A673 (cell line): ENCODE data around the gene KISS1. TPM values are rescaled to one million over a fixed set of nuclear protein-coding genes. Genes with fewer than 3 reads are reported as not detected.

Source experiments
- BruUV-seq: library from RNA; stranded (reverse); fragments of 400-500 nt; replicated peaks from 2 replicates; lab custom pipeline; 2021; lab: Mats Ljungman, UMichigan
- CTCF ChIA-PET: fragments of 300-600 bp; sonication (Branson Sonifier 250); formaldehyde crosslinking; loops from one replicate; lab custom pipeline; 2022; ENCODE audit warnings: antibody characterized with exemption; lab: Charles Lee
- POLR2A ChIA-PET: fragments of 300-600 bp; sonication (Branson Sonifier 250); formaldehyde crosslinking; loops from one replicate; lab custom pipeline; 2022; ENCODE audit warnings: antibody characterized with exemption; ENCODE audit not compliant: low non-redundant PET; lab: Charles Lee
- DNase-seq: peaks from one replicate; pipeline ENCODE4 v3.0.0-alpha.2; 2015; ENCODE audit warnings: low spot score
- H3K27ac ChIP-seq: fragments of 200-600 bp; sonication (generic); 2 replicates; pipeline ENCODE4 v1.5.1; 2016; ENCODE audit warnings: mixed run types, low read depth, mild to moderate bottlenecking, mixed read lengths, antibody characterized with exemption, low read length; ENCODE audit not compliant: poor library complexity, severe bottlenecking
- H3K27me3 ChIP-seq: fragments of 200-600 bp; sonication (generic); replicated peaks from 2 replicates; pipeline ENCODE4 v1.6.1; 2017; ENCODE audit warnings: mixed run types, low read depth, mild to moderate bottlenecking, mixed read lengths, antibody characterized with exemption, low read length; ENCODE audit not compliant: insufficient read depth, poor library complexity
- H3K36me3 ChIP-seq: fragments of 200-600 bp; sonication (generic); 2 replicates; pipeline ENCODE4 v1.6.1; 2016; ENCODE audit warnings: mixed run types, mild to moderate bottlenecking, mixed read lengths, antibody characterized with exemption, low read length; ENCODE audit not compliant: insufficient read depth, poor library complexity, severe bottlenecking
- H3K4me1 ChIP-seq: fragments of 200-600 bp; sonication (generic); 2 replicates; pipeline ENCODE4 v1.6.1; 2017; ENCODE audit warnings: mixed run types, mild to moderate bottlenecking, mixed read lengths, antibody characterized with exemption, low read length; ENCODE audit not compliant: insufficient read depth, poor library complexity, severe bottlenecking
- H3K4me3 ChIP-seq: fragments of 200-600 bp; sonication (generic); 2 replicates; pipeline ENCODE4 v1.5.1; 2016; ENCODE audit warnings: low read depth, mixed run types, mild to moderate bottlenecking, mixed read lengths, low read length; ENCODE audit not compliant: poor library complexity, severe bottlenecking
- H3K9me3 ChIP-seq: fragments of 200-600 bp; sonication (generic); 2 replicates; pipeline ENCODE4 v1.6.1; 2016; ENCODE audit warnings: mixed run types, low read depth, mild to moderate bottlenecking, mixed read lengths, antibody characterized with exemption, low read length; ENCODE audit not compliant: poor library complexity, severe bottlenecking
- CTCF ChIP-seq: fragments of 300-800, 200-600 bp; sonication (generic); conservative IDR thresholded peaks from 2 replicates; pipeline ENCODE4 v1.5.1; 2017; ENCODE audit warnings: low read depth, mild to moderate bottlenecking, antibody characterized with exemption, low read length, moderate library complexity, mixed read lengths
- EZH2 ChIP-seq: fragments of 200-600 bp; sonication (generic); IDR thresholded peaks from 2 replicates; pipeline ENCODE4 v1.6.1; 2017; ENCODE audit warnings: borderline replicate concordance, low read depth, mild to moderate bottlenecking, mixed read lengths, antibody characterized with exemption, low read length; ENCODE audit not compliant: poor library complexity, severe bottlenecking
- intact Hi-C: fragments of 100-400 bp; cut with micrococcal nuclease; formaldehyde crosslinking; loops from one replicate; pipeline ENCODE4 v1.10.0; 2022; ENCODE audit not compliant: unreplicated experiment
- total RNA-seq: library from RNA; stranded (reverse); gene quantifications from 2 replicates; pipeline ENCODE4 v1.2.3, GENCODE V29; 2021

The KISS1 gene
- total RNA-seq, 1 experiment from 2014 or later, result not detected

DNA sequence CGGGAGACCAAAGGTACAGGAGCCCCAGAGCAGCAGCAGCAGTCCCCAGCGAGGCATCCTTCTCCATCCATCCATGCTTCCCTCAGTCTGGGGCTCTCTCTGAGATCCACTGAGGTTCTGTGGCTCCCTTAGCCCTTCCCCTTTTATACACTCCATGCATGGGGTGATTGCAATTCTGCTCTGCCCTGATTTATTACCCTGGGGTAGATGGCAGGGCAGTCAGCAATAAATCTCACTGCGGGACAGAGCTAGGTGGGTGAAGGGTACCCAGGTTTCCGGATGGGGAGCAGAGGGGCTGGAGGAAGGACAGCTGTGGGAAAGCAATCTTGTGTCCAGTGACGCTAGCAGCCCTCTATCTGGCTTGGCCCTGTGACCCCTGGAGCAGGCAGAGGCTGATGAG, 30.1 kb downstream of the KISS1 start, which contains the start of gene REN:
TSS of gene REN (minus strand) at position 119 of the 400 bp plus-strand sequence. CDS start at position 75, 44 bp downstream.
- H3K4me1 ChIP-seq, result peaks cover 3% of the 10 kb centered on the region
- H3K36me3 ChIP-seq, result no peaks in the 10 kb centered on the region
- peaks cover 13% of the 10 kb centered on the region for H3K9me3 ChIP-seq
- intact Hi-C loops, result no loop called here
- POLR2A ChIA-PET, result no interaction called here
- no peak for TF ChIP-seq EZH2
- no peak for TF ChIP-seq CTCF
- BruUV-seq, result no TSS peak
- H3K27ac ChIP-seq, result no peak within 1 kb of the TSS
- H3K27me3 ChIP-seq, result no peaks in the 10 kb centered on the region
- H3K4me3 ChIP-seq, result no peak within 1 kb of the TSS
- CTCF ChIA-PET, result no interaction called here
- DNase-seq, result no peak

DNA sequence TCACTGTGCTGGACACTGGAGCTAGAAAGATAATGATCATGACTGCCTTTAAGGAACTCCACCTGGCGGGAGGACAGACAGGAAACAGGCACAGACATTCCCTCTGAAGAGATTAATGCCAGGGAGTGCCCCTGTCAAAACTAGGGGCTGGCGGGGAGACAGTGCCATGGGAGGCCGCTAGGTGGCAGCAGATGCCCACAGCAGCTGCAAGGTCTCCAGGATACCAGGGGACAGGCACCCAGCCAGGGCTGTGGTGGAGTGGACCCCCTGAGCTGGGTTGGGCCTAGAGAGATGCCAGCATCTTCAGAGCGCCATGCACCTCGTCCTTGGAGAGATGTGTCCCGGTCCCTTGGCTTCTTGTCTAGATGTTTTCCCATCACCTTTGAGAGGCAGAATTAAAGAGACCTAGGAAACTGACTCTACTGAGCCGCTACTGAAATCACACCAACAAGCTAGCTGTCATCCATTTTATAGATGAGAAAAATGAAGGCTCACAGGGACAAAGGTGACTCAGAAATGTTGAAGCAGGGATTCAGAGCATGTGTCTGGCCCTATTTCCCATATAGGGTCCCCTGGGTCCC, 33.7 kb downstream of the KISS1 start:
- ChIA-PET CTCF (interaction anchor here (0.6 to 1.9 kb wide), 8 partner anchors 9 to 291 kb away, joined by 3 to 12 read pairs (median 5); no protein-coding TSS in a partner anchor), POLR2A (interaction anchor here (0.5 kb wide), 1 partner anchor 19 kb away, joined by 14 read pairs; no protein-coding TSS in a partner anchor)
- H3K4me1 ChIP-seq, result peaks cover 3% of the 10 kb centered on the region
- no peaks in the 10 kb centered on the region for H3K27me3 ChIP-seq
- peak; percentile 85 for DNase-seq
- H3K36me3 ChIP-seq, result no peaks in the 10 kb centered on the region
- no peak overlapping the region for H3K4me3 ChIP-seq
- intact Hi-C loops, result loop anchor here (1.0 to 2.0 kb wide), 4 partner anchors 45 to 338 kb away; partner anchors contain the start of gene SNRPE
- BruUV-seq, result no TSS peak
- no peak overlapping the region for H3K27ac ChIP-seq
- H3K9me3 ChIP-seq, result no peaks in the 10 kb centered on the region
- peak; percentile 99 for TF ChIP-seq CTCF
- no peak for TF ChIP-seq EZH2

DNA sequence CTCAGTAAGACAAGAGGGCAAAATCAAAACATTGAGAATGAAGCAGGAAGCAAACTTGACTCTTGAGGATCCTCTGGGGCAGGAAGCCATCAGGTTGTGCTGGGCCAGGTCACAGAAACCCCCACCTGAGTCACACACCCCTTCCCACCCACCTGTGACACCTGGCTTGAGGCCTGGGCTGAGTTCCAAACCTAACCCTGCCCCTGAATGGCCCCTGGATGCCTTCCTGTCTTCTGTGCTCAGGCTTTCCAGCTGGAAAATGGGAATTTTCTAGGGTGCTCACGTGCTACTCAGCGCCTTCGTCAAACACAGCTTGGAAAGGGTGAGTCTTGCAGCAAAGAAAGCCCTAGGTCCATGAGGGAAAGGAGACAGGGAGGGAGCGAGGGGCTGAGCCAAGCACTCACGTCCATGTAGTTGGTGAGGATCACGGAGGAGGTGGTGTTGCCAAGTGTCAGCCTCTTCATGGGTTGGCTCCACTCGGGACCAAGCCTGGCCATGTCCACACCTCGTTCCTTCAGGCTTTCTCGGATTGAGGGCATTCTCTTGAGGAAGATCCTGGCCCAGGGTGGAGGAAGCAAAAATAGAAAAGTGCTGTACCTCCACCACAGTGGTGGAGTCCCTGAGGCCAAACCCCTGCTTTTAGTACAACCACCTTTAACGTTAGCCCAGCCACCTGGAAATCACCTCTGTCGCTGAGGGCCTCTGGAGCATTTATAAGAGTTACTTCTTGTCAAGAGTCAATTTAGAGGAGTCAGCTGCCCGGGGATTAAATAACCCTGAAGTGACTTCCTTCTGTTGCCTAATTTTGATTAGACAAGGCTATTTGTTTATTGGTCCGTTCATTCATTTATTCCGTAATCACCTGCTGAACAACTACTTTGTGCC, 34.4 kb downstream of the KISS1 start:
- CTCF ChIA-PET, result interaction anchor here (1.2 to 1.9 kb wide), 4 partner anchors 45 to 291 kb away, joined by 3 to 11 read pairs (median 8); no protein-coding TSS in a partner anchor
- TF ChIP-seq CTCF, result no peak
- TF ChIP-seq EZH2, result no peak
- no TSS peak for BruUV-seq
- POLR2A ChIA-PET, result no interaction called here
- Histone ChIP-seq H3K9me3 (no peaks in the 10 kb centered on the region), H3K27ac (no peak overlapping the region), H3K4me1 (peaks cover 3% of the 10 kb centered on the region), H3K27me3 (no peaks in the 10 kb centered on the region), H3K4me3 (no peak overlapping the region), H3K36me3 (no peaks in the 10 kb centered on the region)
- DNase-seq, result no peak
- intact Hi-C loops, result loop anchor here (1.0 to 2.0 kb wide), 4 partner anchors 45 to 339 kb away; partner anchors contain the start of gene SNRPE
